ENCODE data around the gene CYP19A1.

DNA sequence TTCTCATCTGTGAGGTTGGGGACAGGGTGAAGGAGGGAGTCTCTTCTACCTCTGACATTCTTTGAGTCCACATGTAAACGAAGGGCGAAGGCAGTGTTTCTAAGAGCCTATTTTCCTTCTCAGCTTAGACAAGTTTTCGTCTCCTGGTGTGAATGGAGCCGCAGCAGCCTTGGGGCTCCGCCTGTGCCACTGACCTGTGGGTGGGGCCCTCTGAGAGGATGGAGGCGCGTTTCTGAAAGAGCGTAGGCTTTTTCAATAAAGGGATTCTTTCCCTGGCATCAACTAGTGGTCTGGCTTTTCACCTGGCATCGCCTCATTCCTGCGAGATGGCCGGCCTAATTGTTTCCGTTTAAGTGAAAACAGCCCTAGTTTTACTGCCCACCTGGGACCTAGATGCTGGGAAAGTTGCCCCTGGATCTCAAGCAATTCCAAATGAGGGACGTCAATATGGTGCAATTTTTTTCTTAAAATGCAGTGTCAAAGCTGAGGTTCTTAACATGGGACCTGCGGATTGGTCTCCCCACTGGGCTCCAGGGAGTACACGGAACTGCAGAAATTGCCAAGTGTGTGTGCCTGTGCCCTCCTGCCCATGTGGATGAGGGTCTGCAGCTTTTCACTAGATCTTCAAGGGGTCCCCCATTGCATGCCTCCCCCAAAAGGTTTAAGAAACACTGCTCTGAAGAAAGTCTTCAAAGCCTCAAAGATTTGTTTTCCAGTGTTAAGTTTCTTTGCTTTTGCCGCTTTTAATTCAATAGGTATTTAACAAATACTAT is 4.0 kb upstream of the CYP19A1 start:
- TF ChIP-seq, protein P1, sequence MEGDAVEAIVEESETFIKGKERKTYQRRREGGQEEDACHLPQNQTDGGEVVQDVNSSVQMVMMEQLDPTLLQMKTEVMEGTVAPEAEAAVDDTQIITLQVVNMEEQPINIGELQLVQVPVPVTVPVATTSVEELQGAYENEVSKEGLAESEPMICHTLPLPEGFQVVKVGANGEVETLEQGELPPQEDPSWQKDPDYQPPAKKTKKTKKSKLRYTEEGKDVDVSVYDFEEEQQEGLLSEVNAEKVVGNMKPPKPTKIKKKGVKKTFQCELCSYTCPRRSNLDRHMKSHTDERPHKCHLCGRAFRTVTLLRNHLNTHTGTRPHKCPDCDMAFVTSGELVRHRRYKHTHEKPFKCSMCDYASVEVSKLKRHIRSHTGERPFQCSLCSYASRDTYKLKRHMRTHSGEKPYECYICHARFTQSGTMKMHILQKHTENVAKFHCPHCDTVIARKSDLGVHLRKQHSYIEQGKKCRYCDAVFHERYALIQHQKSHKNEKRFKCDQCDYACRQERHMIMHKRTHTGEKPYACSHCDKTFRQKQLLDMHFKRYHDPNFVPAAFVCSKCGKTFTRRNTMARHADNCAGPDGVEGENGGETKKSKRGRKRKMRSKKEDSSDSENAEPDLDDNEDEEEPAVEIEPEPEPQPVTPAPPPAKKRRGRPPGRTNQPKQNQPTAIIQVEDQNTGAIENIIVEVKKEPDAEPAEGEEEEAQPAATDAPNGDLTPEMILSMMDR (IDR thresholded peaks at IDR 0.05; ENCODE audit: low read depth, low read length, poor library complexity, severe bottlenecking): no peak
- TF ChIP-seq EZH2phosphoT487 (IDR thresholded peaks at IDR 0.05; ENCODE audit: borderline replicate concordance, low read length): no peak
